Measurements from ENCODE around the gene TMEM212. TPM values are rescaled to one million over a fixed set of nuclear protein-coding genes. Genes with fewer than 3 reads are reported as not detected.

TMEM212 gene
- not detected in 2 replicates for polyA plus RNA-seq (2013)

DNA sequence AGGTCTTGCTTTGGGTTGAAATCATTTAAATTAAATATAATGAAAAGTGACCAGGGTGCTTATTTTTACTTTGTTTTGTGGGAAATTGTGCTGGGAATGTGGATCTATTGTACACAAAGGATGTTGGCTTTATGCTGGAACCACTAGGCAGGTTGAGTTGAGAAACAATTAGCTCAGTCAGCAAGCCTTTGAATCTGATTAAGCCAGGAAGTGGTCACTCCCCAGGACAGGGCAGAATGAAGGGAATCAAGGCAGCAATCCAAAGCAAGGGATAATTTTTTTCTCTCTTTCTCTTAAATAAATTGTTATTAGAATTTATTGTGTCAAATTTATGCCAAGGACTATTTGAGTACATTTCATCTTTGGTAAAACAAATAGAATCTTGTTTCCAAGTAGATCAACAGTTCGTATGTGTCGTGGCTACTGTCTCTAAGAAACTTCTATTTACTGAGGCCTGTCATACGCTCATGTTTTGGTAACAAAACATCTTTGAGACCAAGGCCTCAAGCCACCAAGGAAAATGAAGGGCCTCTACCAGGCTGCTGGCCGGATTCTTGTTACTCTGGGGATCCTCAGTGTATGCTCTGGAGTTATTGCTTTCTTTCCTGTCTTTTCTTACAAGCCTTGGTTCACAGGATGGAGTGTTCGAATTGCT is at the start of gene TMEM212:
TMEM212 (plus strand) TSS at position 486 of the 655 bp plus-strand sequence; CDS start at position 521, 35 bp downstream.
- Histone ChIP-seq H3K23ac (ENCODE audit: low read length) (no peak within 1 kb of the TSS), H2AFZ (ENCODE audit: insufficient read depth, low read length, poor library complexity) (no peak within 1 kb of the TSS), H3K4me1 (ENCODE audit: control insufficient read depth in 1 of 2, insufficient read depth in 2 of 2, low read length in 2 of 2) (peaks cover 2 to 3% of the 10 kb centered on the region in 2 experiments), H4K8ac (ENCODE audit: low read depth, low read length) (no peak within 1 kb of the TSS), H3K9me3 (ENCODE audit: insufficient read depth, low read depth, low read length) (no peaks in the 10 kb centered on the region), H3K27ac (ENCODE audit: low read depth, low read length) (no peak within 1 kb of the TSS), H2BK120ac (ENCODE audit: insufficient read depth, low read length, poor library complexity) (no peak within 1 kb of the TSS), H2AK5ac (ENCODE audit: low read length) (no peak within 1 kb of the TSS), H3K27me3 (ENCODE audit: insufficient read depth, low read length) (no peaks in the 10 kb centered on the region), H3K14ac (ENCODE audit: low read length) (no peak within 1 kb of the TSS), H3K4me2 (ENCODE audit: low read length) (no peak within 1 kb of the TSS), H3K9ac (ENCODE audit: low read length) (no peak within 1 kb of the TSS), H2BK5ac (ENCODE audit: low read depth, low read length, poor library complexity) (no peak within 1 kb of the TSS), H4K12ac (ENCODE audit: low read depth, low read length) (no peak within 1 kb of the TSS), H2BK12ac (ENCODE audit: low read length) (no peak within 1 kb of the TSS), H3K79me2 (ENCODE audit: control insufficient read depth, insufficient read depth, low read length, poor library complexity) (peaks cover 2% of the 10 kb centered on the region), H3K4ac (ENCODE audit: low read depth, low read length) (no peak within 1 kb of the TSS), H3K4me3 (ENCODE audit: low read depth, low read length) (no peak within 1 kb of the TSS), H3K36me3 (ENCODE audit: control insufficient read depth in 1 of 2, insufficient read depth in 2 of 2, low read length in 2 of 2) (no peaks in the 10 kb centered on the region), H3K18ac (ENCODE audit: low read length) (no peak within 1 kb of the TSS), H4K91ac (ENCODE audit: low read depth, low read length) (peak within 1 kb of the TSS; percentile 24), H3K79me1 (ENCODE audit: low read length) (no peaks in the 10 kb centered on the region)
- WGBS (ENCODE audit: extremely low coverage, insufficient coverage, insufficient read length): no CpG with 5 or more reads among the region's 5 CpGs
- peak in 1 of 2 donors; percentile 31 for DNase-seq

DNA sequence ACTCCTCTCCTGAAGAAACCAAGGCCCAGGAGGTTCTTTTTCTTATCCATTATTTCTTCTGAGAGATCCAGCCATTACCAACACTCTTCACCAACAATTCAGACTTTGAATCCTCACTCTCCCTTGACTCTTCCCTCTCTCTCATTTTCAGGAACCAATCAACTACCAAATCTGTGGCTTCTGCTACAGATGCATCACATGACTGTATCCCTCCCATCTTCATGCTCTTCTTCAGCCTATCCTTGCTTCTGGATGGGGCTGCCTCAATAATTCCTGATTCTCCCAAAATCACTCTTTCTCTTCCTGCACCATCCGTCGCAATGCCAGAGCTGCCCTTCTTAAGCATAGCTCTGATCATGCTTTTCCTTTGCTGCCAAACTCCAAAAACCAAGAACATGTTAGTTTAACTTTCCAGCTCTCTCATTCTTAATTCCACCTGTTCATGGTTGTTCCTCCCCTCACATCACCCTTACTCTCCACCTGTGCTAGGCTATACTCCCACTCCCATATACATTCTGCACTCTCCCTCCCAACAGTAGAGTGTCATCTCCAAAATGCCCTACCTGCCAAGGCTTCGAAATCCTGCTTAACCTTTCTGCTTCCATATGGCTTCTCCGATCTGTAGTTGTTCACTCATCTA is 46.4 kb upstream of the TMEM212 start:
- Histone ChIP-seq H2BK12ac (ENCODE audit: low read length) (no peak overlapping the region), H3K4me2 (ENCODE audit: low read length) (no peak overlapping the region), H3K4me1 (ENCODE audit: control insufficient read depth in 1 of 2, insufficient read depth in 2 of 2, low read length in 2 of 2) (no peaks in the 10 kb centered on the region), H2AK5ac (ENCODE audit: low read length) (no peak overlapping the region), H3K4me3 (ENCODE audit: low read depth, low read length) (no peak overlapping the region), H3K23ac (ENCODE audit: low read length) (no peak overlapping the region), H3K9ac (ENCODE audit: low read length) (no peak overlapping the region), H2BK120ac (ENCODE audit: insufficient read depth, low read length, poor library complexity) (no peak overlapping the region), H4K12ac (ENCODE audit: low read depth, low read length) (no peak overlapping the region), H4K8ac (ENCODE audit: low read depth, low read length) (no peak overlapping the region), H3K4ac (ENCODE audit: low read depth, low read length) (no peak overlapping the region), H2BK5ac (ENCODE audit: low read depth, low read length, poor library complexity) (no peak overlapping the region), H3K9me3 (ENCODE audit: insufficient read depth, low read depth, low read length) (no peaks in the 10 kb centered on the region), H3K79me2 (ENCODE audit: control insufficient read depth, insufficient read depth, low read length, poor library complexity) (no peaks in the 10 kb centered on the region), H2AFZ (ENCODE audit: insufficient read depth, low read length, poor library complexity) (no peak overlapping the region), H3K36me3 (ENCODE audit: control insufficient read depth in 1 of 2, insufficient read depth in 2 of 2, low read length in 2 of 2) (no peaks in the 10 kb centered on the region), H3K18ac (ENCODE audit: low read length) (no peak overlapping the region), H4K91ac (ENCODE audit: low read depth, low read length) (no peak overlapping the region), H3K79me1 (ENCODE audit: low read length) (no peaks in the 10 kb centered on the region), H3K27me3 (ENCODE audit: insufficient read depth, low read length) (no peaks in the 10 kb centered on the region), H3K14ac (ENCODE audit: low read length) (no peak overlapping the region), H3K27ac (ENCODE audit: low read depth, low read length) (no peak overlapping the region)
- WGBS (ENCODE audit: extremely low coverage, insufficient coverage, insufficient read length): no CpG with 5 or more reads among the region's 4 CpGs
- no peak for DNase-seq

DNA sequence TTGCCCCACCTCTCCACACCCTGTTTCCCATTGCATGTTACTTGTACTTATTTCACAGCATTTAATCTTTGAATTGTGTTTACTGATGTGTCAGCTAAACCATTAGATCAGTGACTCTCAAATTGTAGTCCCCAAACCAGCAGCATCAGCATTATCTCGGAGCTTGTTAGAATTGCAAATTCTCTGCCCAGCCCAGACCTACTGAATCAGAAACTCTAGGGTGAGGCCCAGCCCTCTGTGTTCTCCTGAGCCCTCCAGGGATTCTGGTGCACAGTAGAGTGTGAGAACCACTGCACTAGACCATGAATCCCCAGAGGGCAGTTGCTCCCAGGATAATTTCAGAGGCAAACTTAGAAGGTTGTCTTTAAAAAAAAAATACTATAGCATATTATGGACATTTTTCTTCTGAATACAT is 45.9 kb upstream of the TMEM212 start:
- no peak overlapping the region for H3K23ac ChIP-seq (ENCODE audit: low read length)
- no peaks in the 10 kb centered on the region for H3K79me1 ChIP-seq (ENCODE audit: low read length)
- H3K27ac ChIP-seq (ENCODE audit: low read depth, low read length): no peak overlapping the region
- no peak overlapping the region for H2BK12ac ChIP-seq (ENCODE audit: low read length)
- H3K9ac ChIP-seq (ENCODE audit: low read length): no peak overlapping the region
- H3K9me3 ChIP-seq (ENCODE audit: insufficient read depth, low read depth, low read length): no peaks in the 10 kb centered on the region
- no peak overlapping the region for H4K91ac ChIP-seq (ENCODE audit: low read depth, low read length)
- H3K4me3 ChIP-seq (ENCODE audit: low read depth, low read length): no peak overlapping the region
- H3K36me3 ChIP-seq (ENCODE audit: control insufficient read depth in 1 of 2, insufficient read depth in 2 of 2, low read length in 2 of 2): no peaks in the 10 kb centered on the region
- H3K4me1 ChIP-seq (ENCODE audit: control insufficient read depth in 1 of 2, insufficient read depth in 2 of 2, low read length in 2 of 2): no peaks in the 10 kb centered on the region
- H4K12ac ChIP-seq (ENCODE audit: low read depth, low read length): no peak overlapping the region
- no peak overlapping the region for H3K4ac ChIP-seq (ENCODE audit: low read depth, low read length)
- no peak overlapping the region for H2AFZ ChIP-seq (ENCODE audit: insufficient read depth, low read length, poor library complexity)
- H3K79me2 ChIP-seq (ENCODE audit: control insufficient read depth, insufficient read depth, low read length, poor library complexity): no peaks in the 10 kb centered on the region
- no peak overlapping the region for H3K14ac ChIP-seq (ENCODE audit: low read length)
- no CpG with 5 or more reads among the region's 1 CpG for WGBS (ENCODE audit: extremely low coverage, insufficient coverage, insufficient read length)
- no peak overlapping the region for H2BK120ac ChIP-seq (ENCODE audit: insufficient read depth, low read length, poor library complexity)
- H3K4me2 ChIP-seq (ENCODE audit: low read length): no peak overlapping the region
- no peak overlapping the region for H3K18ac ChIP-seq (ENCODE audit: low read length)
- no peak for DNase-seq
- H2BK5ac ChIP-seq (ENCODE audit: low read depth, low read length, poor library complexity): no peak overlapping the region
- H2AK5ac ChIP-seq (ENCODE audit: low read length): no peak overlapping the region
- no peak overlapping the region for H4K8ac ChIP-seq (ENCODE audit: low read depth, low read length)
- no peaks in the 10 kb centered on the region for H3K27me3 ChIP-seq (ENCODE audit: insufficient read depth, low read length)

DNA sequence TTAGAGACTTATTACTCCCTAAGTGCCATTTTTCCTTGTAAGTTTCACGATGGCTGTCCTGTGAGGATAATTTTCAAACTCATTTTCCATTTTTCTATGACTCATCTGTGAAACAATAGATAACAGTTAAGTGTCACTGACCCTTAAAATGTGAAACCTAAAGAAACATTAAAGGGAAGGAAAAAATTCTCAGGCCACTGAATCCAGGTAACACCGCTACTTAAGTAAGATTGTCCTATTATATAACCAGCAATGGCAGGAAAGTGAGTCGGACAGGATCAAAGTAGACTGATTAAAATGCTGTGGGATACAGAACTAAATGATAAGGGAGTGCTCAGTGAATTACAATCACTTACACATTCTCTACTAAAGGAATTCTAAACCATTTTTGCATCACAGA is 45.3 kb upstream of the TMEM212 start:
- Histone ChIP-seq H3K4me3 (ENCODE audit: low read depth, low read length) (no peak overlapping the region), H4K8ac (ENCODE audit: low read depth, low read length) (no peak overlapping the region), H3K18ac (ENCODE audit: low read length) (no peak overlapping the region), H3K9me3 (ENCODE audit: insufficient read depth, low read depth, low read length) (no peaks in the 10 kb centered on the region), H3K9ac (ENCODE audit: low read length) (no peak overlapping the region), H4K91ac (ENCODE audit: low read depth, low read length) (no peak overlapping the region), H3K4me2 (ENCODE audit: low read length) (no peak overlapping the region), H3K27ac (ENCODE audit: low read depth, low read length) (no peak overlapping the region), H3K4me1 (ENCODE audit: control insufficient read depth in 1 of 2, insufficient read depth in 2 of 2, low read length in 2 of 2) (no peaks in the 10 kb centered on the region), H3K4ac (ENCODE audit: low read depth, low read length) (no peak overlapping the region), H4K12ac (ENCODE audit: low read depth, low read length) (no peak overlapping the region), H3K36me3 (ENCODE audit: control insufficient read depth in 1 of 2, insufficient read depth in 2 of 2, low read length in 2 of 2) (no peaks in the 10 kb centered on the region), H3K27me3 (ENCODE audit: insufficient read depth, low read length) (no peaks in the 10 kb centered on the region), H2BK5ac (ENCODE audit: low read depth, low read length, poor library complexity) (no peak overlapping the region), H3K79me2 (ENCODE audit: control insufficient read depth, insufficient read depth, low read length, poor library complexity) (no peaks in the 10 kb centered on the region), H2AFZ (ENCODE audit: insufficient read depth, low read length, poor library complexity) (no peak overlapping the region), H3K23ac (ENCODE audit: low read length) (no peak overlapping the region), H2BK12ac (ENCODE audit: low read length) (no peak overlapping the region), H2BK120ac (ENCODE audit: insufficient read depth, low read length, poor library complexity) (no peak overlapping the region), H3K14ac (ENCODE audit: low read length) (no peak overlapping the region), H3K79me1 (ENCODE audit: low read length) (no peaks in the 10 kb centered on the region), H2AK5ac (ENCODE audit: low read length) (no peak overlapping the region)
- DNase-seq: no peak
- WGBS (ENCODE audit: extremely low coverage, insufficient coverage, insufficient read length): no CpG with 5 or more reads among the region's 3 CpGs

All from trophoblast cell (in vitro differentiated cells and primary cell).